Measurements from ENCODE around the gene MASP1. TPM values are rescaled to one million over a fixed set of nuclear protein-coding genes. Genes with fewer than 3 reads are reported as not detected.

MASP1 gene
- polyA plus RNA-seq, 1 donor (not counting 4 experiments of a cell fraction or from before 2014, with no cell fraction given) = not detected

DNA sequence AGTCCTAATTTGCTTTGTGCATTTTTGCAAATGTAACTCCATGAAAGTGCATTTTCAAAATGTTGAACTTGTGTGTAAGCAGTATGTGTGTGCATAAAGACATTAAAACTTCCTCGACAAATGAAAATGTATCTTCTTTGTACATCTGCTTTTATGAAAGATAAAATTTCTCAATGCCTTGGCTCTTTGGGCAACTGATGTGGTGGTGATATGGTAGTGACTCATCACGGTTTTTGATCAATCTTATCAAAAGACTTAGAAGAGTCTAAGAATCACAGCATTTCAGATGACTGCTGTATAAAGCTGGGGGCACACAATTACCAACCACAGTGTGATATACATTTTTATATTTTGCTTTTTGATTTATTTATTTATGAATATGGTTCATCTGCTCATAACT, 5.4 kb upstream of the MASP1 start:
- Histone ChIP-seq H3K9me1 (ENCODE audit: control insufficient read depth, extremely low read depth, insufficient read depth, low read length) (no peaks in the 10 kb centered on the region), H3K27me3 (ENCODE audit: control insufficient read depth, extremely low read depth, insufficient read depth, low read length) (peaks cover 12% of the 10 kb centered on the region), H3K27ac (ENCODE audit: control insufficient read depth, insufficient read depth, low read length) (no peak overlapping the region), H4K20me1 (ENCODE audit: control insufficient read depth, extremely low read depth, insufficient read depth, low read length) (no peaks in the 10 kb centered on the region), H3K9ac (ENCODE audit: control insufficient read depth, extremely low read depth, insufficient read depth, low read length) (no peak overlapping the region), H3K36me3 (ENCODE audit: control insufficient read depth in 2 of 2, extremely low read depth in 1 of 2, insufficient read depth in 2 of 2, low read length in 2 of 2) (no peaks in the 10 kb centered on the region), H3K9me3 (ENCODE audit: control insufficient read depth, low read depth, low read length) (no peaks in the 10 kb centered on the region), H3K79me2 (ENCODE audit: control insufficient read depth, insufficient read depth, low read length) (no peaks in the 10 kb centered on the region), H3K4me3 (ENCODE audit: control insufficient read depth in 2 of 3, extremely low read depth in 1 of 3, insufficient read depth in 2 of 3, low read depth in 1 of 3, low read length in 3 of 3) (no peak overlapping the region), H3K4me2 (ENCODE audit: control insufficient read depth, extremely low read depth, insufficient read depth, low read depth, low read length) (no peak overlapping the region), H3K4me1 (ENCODE audit: control insufficient read depth, extremely low read depth, insufficient read depth, low read length) (no peaks in the 10 kb centered on the region), H2AFZ (ENCODE audit: control insufficient read depth, low read length) (no peak overlapping the region)
- DNase-seq (ENCODE audit: low read depth, low spot score) = no peak
- no peak for TF ChIP-seq EZH2 (IDR thresholded peaks at IDR 0.05; ENCODE audit: low read length)
- TF ChIP-seq, protein P1, sequence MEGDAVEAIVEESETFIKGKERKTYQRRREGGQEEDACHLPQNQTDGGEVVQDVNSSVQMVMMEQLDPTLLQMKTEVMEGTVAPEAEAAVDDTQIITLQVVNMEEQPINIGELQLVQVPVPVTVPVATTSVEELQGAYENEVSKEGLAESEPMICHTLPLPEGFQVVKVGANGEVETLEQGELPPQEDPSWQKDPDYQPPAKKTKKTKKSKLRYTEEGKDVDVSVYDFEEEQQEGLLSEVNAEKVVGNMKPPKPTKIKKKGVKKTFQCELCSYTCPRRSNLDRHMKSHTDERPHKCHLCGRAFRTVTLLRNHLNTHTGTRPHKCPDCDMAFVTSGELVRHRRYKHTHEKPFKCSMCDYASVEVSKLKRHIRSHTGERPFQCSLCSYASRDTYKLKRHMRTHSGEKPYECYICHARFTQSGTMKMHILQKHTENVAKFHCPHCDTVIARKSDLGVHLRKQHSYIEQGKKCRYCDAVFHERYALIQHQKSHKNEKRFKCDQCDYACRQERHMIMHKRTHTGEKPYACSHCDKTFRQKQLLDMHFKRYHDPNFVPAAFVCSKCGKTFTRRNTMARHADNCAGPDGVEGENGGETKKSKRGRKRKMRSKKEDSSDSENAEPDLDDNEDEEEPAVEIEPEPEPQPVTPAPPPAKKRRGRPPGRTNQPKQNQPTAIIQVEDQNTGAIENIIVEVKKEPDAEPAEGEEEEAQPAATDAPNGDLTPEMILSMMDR (optimal IDR thresholded peaks at IDR 0.05 in 1 of 3, IDR thresholded peaks at IDR 0.05 in 1 of 3, conservative IDR thresholded peaks at IDR 0.05 in 1 of 3; ENCODE audit: extremely low read depth in 1 of 3, insufficient read depth in 2 of 3, low read length in 3 of 3) = no peak
- FAIRE-seq = no peak
- dilution Hi-C loops (cut with MboI; ENCODE audit: extremely low pct_ligation_motif_present, low sequenced_read_pairs) = no loop called here

DNA sequence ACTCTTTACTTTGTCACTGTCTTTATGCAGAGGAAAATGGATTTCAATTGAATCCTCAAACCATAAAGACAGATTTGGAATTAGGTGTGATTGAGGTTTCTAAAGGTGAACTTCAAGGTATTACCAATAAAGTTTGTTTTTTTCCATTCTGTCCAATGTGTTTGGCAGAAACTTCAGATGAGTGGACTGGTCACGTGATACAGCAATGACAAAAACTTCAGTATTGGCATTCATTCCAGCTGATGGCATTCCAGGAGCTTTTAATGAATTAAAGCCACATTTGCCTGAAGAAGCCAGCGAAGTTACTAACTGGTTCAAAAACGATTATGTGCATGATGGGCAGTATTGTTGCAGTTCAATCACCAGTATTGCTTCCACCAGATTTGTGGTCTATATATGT, 4.5 kb upstream of the MASP1 start:
- DNase-seq (ENCODE audit: low read depth, low spot score) (no peak), FAIRE-seq (no peak)
- no peak overlapping the region for H3K4me3 ChIP-seq (ENCODE audit: control insufficient read depth in 2 of 3, extremely low read depth in 1 of 3, insufficient read depth in 2 of 3, low read depth in 1 of 3, low read length in 3 of 3)
- TF ChIP-seq, protein P1 (optimal IDR thresholded peaks at IDR 0.05 in 1 of 3, IDR thresholded peaks at IDR 0.05 in 1 of 3, conservative IDR thresholded peaks at IDR 0.05 in 1 of 3; ENCODE audit: extremely low read depth in 1 of 3, insufficient read depth in 2 of 3, low read length in 3 of 3) = no peak
- TF ChIP-seq EZH2 (IDR thresholded peaks at IDR 0.05; ENCODE audit: low read length) = no peak
- no peak overlapping the region for H3K27ac ChIP-seq (ENCODE audit: control insufficient read depth, insufficient read depth, low read length)
- dilution Hi-C loops (cut with MboI; ENCODE audit: extremely low pct_ligation_motif_present, low sequenced_read_pairs) = no loop called here
- no peaks in the 10 kb centered on the region for H3K9me3 ChIP-seq (ENCODE audit: control insufficient read depth, low read depth, low read length)
- H3K9ac ChIP-seq (ENCODE audit: control insufficient read depth, extremely low read depth, insufficient read depth, low read length) = no peak overlapping the region
- no peak overlapping the region for H2AFZ ChIP-seq (ENCODE audit: control insufficient read depth, low read length)
- no peaks in the 10 kb centered on the region for H3K36me3 ChIP-seq (ENCODE audit: control insufficient read depth in 2 of 2, extremely low read depth in 1 of 2, insufficient read depth in 2 of 2, low read length in 2 of 2)
- no peaks in the 10 kb centered on the region for H3K4me1 ChIP-seq (ENCODE audit: control insufficient read depth, extremely low read depth, insufficient read depth, low read length)
- H3K9me1 ChIP-seq (ENCODE audit: control insufficient read depth, extremely low read depth, insufficient read depth, low read length) = no peaks in the 10 kb centered on the region
- no peaks in the 10 kb centered on the region for H3K79me2 ChIP-seq (ENCODE audit: control insufficient read depth, insufficient read depth, low read length)
- no peaks in the 10 kb centered on the region for H4K20me1 ChIP-seq (ENCODE audit: control insufficient read depth, extremely low read depth, insufficient read depth, low read length)
- H3K27me3 ChIP-seq (ENCODE audit: control insufficient read depth, extremely low read depth, insufficient read depth, low read length) = peaks cover 18% of the 10 kb centered on the region
- no peak overlapping the region for H3K4me2 ChIP-seq (ENCODE audit: control insufficient read depth, extremely low read depth, insufficient read depth, low read depth, low read length)
